WTC11 (cell line): Measurements from ENCODE around the gene CYP39A1. TPM values are rescaled to one million over a fixed set of nuclear protein-coding genes. Genes with fewer than 3 reads are reported as not detected.
A peak's percentile ranks its signal among the peaks of the same experiment; 100 is the strongest.

Experiments
- ATAC-seq: fragments of 200-7000 bp; cut with Tn5 transposase; 2 replicates; pipeline ENCODE4 v1.10.0; 2021; ENCODE audit warnings: mild to moderate bottlenecking, moderate library complexity
- CTCF ChIA-PET: fragments of 300-600 bp; sonication (Branson Sonifier 250); formaldehyde crosslinking; loops from one replicate; lab custom pipeline; 2021; ENCODE audit warnings: antibody characterized with exemption; lab: Charles Lee
- POLR2A ChIA-PET: fragments of 350-600 bp; sonication (Branson Sonifier 250); formaldehyde crosslinking; loops from one replicate; lab custom pipeline; 2021; ENCODE audit warnings: antibody characterized with exemption; lab: Charles Lee
- DNase-seq: peaks from one replicate; pipeline ENCODE4 v3.0.0; 2021; ENCODE audit warnings: low spot score
- H3K27ac Mint-ChIP-seq: 2 replicates; pipeline ENCODE4 v1.8.0; 2021; ENCODE audit warnings: mixed read lengths
- H3K27me3 Mint-ChIP-seq: 2 replicates; pipeline ENCODE4 v1.8.0; 2021; ENCODE audit warnings: low read depth, mild to moderate bottlenecking, moderate library complexity, mixed read lengths
- H3K36me3 Mint-ChIP-seq: 2 replicates; pipeline ENCODE4 v1.8.0; 2021; ENCODE audit warnings: mixed read lengths
- H3K4me1 Mint-ChIP-seq: 2 replicates; pipeline ENCODE4 v1.8.0; 2022; ENCODE audit warnings: mixed read lengths
- H3K4me3 Mint-ChIP-seq: 2 replicates; pipeline ENCODE4 v1.8.0; 2021; ENCODE audit warnings: mild to moderate bottlenecking, moderate library complexity, mixed read lengths
- H3K9me3 Mint-ChIP-seq: 2 replicates; pipeline ENCODE4 v1.8.0; 2021; ENCODE audit warnings: mixed read lengths
- IRF2 ChIP-seq: sonication (generic); formaldehyde crosslinking; IDR thresholded peaks from 2 replicates; pipeline ENCODE4 v1.8.0; 2022; ENCODE audit warnings: low read depth, missing genetic modification reagents, borderline replicate concordance
- MXD4 ChIP-seq: fragments of 250-450 bp; sonication (Bioruptor Pico); IDR thresholded peaks from 2 replicates; pipeline ENCODE4 v1.8.0; 2021; ENCODE audit warnings: mild to moderate bottlenecking, moderate library complexity, borderline replicate concordance
- MYBL2 ChIP-seq: sonication (generic); formaldehyde crosslinking; IDR thresholded peaks from 2 replicates; pipeline ENCODE4 v1.8.1; 2023; ENCODE audit warnings: mild to moderate bottlenecking, moderate library complexity, missing genetic modification reagents
- ZNF138 ChIP-seq: sonication (generic); formaldehyde crosslinking; conservative IDR thresholded peaks from 2 replicates; pipeline ENCODE4 v1.8.1; 2022; ENCODE audit warnings: mild to moderate bottlenecking, moderate library complexity, missing genetic modification reagents
- ZNF263 ChIP-seq: sonication (generic); formaldehyde crosslinking; IDR thresholded peaks from 2 replicates; pipeline ENCODE4 v1.8.1; 2022; ENCODE audit warnings: low read depth, mild to moderate bottlenecking, moderate library complexity, missing genetic modification reagents
- total RNA-seq: library from RNA; stranded (reverse); gene quantifications from 3 replicates; pipeline ENCODE4 v1.2.3, GENCODE V29; 2021
- TF ChIP-seq, protein P1 (sequence below): sonication (generic); formaldehyde crosslinking; IDR thresholded peaks from 2 replicates; pipeline ENCODE4 v1.8.1; 2023; ENCODE audit warnings: mild to moderate bottlenecking, missing genetic modification reagents, borderline replicate concordance
- TF ChIP-seq, protein P2 (sequence below): fragments of 200-600 bp; IDR thresholded peaks from 2 replicates; pipeline ENCODE4 v1.8.0; 2022; ENCODE audit warnings: antibody characterized with exemption
- TF ChIP-seq, protein P3 (sequence below): fragments of 250-450 bp; sonication (Bioruptor Pico); IDR thresholded peaks from 2 replicates; pipeline ENCODE4 v1.9.0; 2021; ENCODE audit warnings: mild to moderate bottlenecking, borderline replicate concordance
- TF ChIP-seq, protein P4 (sequence below): fragments of 250-450 bp; sonication (Bioruptor Pico); IDR thresholded peaks from 2 replicates; pipeline ENCODE4 v1.9.0; 2021; ENCODE audit warnings: mild to moderate bottlenecking

CYP39A1 gene
- total RNA-seq, 1 experiment from 2014 or later = 1.6 TPM

DNA sequence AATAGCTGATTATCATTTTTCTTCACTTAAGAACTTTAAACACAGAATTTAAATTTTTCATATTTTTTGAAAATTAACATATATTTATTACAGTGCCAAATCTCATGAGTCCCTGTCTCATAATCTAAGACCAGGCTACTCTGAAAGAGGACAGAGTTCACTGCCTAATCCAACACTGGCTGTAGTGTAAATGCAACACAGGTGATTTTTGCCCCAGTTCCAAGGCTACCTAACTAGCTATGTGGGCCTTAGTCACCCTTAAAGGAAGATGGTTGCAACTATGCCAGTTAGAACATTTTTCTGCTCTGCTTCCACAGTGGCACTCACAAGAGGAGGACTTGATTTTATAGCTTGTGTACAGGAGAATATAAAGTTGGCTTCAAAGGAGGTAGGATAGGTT lies 5.0 kb upstream of the CYP39A1 start:
- Mint-ChIP-seq H3K9me3 (no peaks in the 10 kb centered on the region), H3K27ac (no peak overlapping the region), H3K4me1 (peaks cover 8% of the 10 kb centered on the region), H3K36me3 (no peaks in the 10 kb centered on the region), H3K4me3 (no peak overlapping the region), H3K27me3 (peaks cover 23% of the 10 kb centered on the region)
- TF ChIP-seq, protein P1, sequence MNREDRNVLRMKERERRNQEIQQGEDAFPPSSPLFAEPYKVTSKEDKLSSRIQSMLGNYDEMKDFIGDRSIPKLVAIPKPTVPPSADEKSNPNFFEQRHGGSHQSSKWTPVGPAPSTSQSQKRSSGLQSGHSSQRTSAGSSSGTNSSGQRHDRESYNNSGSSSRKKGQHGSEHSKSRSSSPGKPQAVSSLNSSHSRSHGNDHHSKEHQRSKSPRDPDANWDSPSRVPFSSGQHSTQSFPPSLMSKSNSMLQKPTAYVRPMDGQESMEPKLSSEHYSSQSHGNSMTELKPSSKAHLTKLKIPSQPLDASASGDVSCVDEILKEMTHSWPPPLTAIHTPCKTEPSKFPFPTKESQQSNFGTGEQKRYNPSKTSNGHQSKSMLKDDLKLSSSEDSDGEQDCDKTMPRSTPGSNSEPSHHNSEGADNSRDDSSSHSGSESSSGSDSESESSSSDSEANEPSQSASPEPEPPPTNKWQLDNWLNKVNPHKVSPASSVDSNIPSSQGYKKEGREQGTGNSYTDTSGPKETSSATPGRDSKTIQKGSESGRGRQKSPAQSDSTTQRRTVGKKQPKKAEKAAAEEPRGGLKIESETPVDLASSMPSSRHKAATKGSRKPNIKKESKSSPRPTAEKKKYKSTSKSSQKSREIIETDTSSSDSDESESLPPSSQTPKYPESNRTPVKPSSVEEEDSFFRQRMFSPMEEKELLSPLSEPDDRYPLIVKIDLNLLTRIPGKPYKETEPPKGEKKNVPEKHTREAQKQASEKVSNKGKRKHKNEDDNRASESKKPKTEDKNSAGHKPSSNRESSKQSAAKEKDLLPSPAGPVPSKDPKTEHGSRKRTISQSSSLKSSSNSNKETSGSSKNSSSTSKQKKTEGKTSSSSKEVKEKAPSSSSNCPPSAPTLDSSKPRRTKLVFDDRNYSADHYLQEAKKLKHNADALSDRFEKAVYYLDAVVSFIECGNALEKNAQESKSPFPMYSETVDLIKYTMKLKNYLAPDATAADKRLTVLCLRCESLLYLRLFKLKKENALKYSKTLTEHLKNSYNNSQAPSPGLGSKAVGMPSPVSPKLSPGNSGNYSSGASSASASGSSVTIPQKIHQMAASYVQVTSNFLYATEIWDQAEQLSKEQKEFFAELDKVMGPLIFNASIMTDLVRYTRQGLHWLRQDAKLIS (CRISPR knock-in tag) = no peak
- POLR2A ChIA-PET = no interaction called here
- no peak for DNase-seq
- CTCF ChIA-PET = no interaction called here
- ATAC-seq = no peak

DNA sequence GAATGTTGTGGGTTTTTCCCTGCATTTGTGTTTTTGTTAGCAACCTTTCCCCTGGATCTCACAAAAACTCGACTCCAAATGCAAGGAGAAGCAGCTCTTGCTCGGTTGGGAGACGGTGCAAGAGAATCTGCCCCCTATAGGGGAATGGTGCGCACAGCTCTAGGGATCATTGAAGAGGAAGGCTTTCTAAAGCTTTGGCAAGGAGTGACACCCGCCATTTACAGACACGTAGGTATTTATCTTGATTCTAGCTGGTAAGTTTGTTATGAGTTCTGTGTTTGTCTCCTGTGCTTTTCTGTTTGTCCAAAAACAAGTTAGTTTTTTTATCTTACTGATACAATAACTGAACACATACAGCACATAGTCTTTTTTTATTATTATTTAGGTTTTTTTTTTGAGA lies 3.2 kb upstream of the CYP39A1 start:
- DNase-seq (peak; percentile 78), ATAC-seq (peak; percentile 55)
- Mint-ChIP-seq H3K4me3 (no peak overlapping the region), H3K36me3 (no peaks in the 10 kb centered on the region), H3K27ac (no peak overlapping the region), H3K4me1 (peaks cover 18% of the 10 kb centered on the region), H3K9me3 (no peaks in the 10 kb centered on the region), H3K27me3 (peaks cover 23% of the 10 kb centered on the region)
- ChIA-PET CTCF (interaction anchor here (0.5 to 2.3 kb wide), 45 partner anchors 11 to 642 kb away, joined by 3 to 31 read pairs (median 4); partner anchors contain the start of genes ANKRD66, PLA2G7, RCAN2 and TDRD6), POLR2A (interaction anchor here (0.5 to 0.8 kb wide), 4 partner anchors 164 to 526 kb away, joined by 3 to 4 read pairs (median 3); partner anchors contain the start of genes ENPP4 and RCAN2)
- TF ChIP-seq IRF2 (CRISPR knock-in tag) (no peak), ZNF138 (CRISPR knock-in tag) (no peak)
- TF ChIP-seq, protein P2, sequence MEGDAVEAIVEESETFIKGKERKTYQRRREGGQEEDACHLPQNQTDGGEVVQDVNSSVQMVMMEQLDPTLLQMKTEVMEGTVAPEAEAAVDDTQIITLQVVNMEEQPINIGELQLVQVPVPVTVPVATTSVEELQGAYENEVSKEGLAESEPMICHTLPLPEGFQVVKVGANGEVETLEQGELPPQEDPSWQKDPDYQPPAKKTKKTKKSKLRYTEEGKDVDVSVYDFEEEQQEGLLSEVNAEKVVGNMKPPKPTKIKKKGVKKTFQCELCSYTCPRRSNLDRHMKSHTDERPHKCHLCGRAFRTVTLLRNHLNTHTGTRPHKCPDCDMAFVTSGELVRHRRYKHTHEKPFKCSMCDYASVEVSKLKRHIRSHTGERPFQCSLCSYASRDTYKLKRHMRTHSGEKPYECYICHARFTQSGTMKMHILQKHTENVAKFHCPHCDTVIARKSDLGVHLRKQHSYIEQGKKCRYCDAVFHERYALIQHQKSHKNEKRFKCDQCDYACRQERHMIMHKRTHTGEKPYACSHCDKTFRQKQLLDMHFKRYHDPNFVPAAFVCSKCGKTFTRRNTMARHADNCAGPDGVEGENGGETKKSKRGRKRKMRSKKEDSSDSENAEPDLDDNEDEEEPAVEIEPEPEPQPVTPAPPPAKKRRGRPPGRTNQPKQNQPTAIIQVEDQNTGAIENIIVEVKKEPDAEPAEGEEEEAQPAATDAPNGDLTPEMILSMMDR = peak; percentile 50
- TF ChIP-seq, protein P3, sequence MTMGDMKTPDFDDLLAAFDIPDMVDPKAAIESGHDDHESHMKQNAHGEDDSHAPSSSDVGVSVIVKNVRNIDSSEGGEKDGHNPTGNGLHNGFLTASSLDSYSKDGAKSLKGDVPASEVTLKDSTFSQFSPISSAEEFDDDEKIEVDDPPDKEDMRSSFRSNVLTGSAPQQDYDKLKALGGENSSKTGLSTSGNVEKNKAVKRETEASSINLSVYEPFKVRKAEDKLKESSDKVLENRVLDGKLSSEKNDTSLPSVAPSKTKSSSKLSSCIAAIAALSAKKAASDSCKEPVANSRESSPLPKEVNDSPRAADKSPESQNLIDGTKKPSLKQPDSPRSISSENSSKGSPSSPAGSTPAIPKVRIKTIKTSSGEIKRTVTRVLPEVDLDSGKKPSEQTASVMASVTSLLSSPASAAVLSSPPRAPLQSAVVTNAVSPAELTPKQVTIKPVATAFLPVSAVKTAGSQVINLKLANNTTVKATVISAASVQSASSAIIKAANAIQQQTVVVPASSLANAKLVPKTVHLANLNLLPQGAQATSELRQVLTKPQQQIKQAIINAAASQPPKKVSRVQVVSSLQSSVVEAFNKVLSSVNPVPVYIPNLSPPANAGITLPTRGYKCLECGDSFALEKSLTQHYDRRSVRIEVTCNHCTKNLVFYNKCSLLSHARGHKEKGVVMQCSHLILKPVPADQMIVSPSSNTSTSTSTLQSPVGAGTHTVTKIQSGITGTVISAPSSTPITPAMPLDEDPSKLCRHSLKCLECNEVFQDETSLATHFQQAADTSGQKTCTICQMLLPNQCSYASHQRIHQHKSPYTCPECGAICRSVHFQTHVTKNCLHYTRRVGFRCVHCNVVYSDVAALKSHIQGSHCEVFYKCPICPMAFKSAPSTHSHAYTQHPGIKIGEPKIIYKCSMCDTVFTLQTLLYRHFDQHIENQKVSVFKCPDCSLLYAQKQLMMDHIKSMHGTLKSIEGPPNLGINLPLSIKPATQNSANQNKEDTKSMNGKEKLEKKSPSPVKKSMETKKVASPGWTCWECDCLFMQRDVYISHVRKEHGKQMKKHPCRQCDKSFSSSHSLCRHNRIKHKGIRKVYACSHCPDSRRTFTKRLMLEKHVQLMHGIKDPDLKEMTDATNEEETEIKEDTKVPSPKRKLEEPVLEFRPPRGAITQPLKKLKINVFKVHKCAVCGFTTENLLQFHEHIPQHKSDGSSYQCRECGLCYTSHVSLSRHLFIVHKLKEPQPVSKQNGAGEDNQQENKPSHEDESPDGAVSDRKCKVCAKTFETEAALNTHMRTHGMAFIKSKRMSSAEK (CRISPR knock-in tag) = no peak
- TF ChIP-seq, protein P4, sequence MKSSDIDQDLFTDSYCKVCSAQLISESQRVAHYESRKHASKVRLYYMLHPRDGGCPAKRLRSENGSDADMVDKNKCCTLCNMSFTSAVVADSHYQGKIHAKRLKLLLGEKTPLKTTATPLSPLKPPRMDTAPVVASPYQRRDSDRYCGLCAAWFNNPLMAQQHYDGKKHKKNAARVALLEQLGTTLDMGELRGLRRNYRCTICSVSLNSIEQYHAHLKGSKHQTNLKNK (CRISPR knock-in tag) = no peak

DNA sequence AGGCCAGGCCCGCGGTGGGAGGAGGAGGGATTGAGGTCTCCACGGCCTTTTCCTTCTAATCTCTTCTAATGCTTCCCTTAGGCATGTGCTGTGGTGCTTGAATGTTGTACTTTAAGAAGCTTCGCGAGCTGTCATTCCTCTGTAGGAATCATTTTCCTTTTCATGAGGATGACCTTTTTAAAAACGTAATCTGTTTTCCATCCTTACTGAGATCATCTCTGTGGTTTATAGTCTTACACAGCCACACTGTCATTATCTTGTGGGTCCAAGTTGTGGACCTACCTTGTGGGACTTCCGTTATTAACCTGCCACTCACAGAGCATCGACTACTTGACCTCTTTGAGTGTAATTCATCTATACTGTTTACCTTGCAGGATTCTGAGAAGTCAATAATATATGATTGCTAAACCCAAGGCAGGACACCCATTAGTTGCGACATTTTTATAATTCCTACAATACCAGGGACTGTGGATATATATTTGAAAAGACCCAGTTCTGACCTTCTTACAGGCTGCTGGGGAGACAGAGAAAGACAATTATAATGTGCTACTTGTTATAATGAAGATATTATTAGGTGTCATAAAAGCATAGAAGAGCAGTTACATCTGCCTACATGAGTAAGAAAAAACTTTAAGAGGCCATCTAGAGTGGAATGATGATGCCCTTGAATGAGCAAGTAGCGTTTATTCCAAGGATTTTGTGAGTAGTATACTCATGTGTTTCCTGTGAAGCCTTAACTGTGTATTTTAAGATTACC lies 999 bp upstream of the CYP39A1 start:
- ATAC-seq = no peak
- CTCF ChIA-PET = interaction anchor here (1.2 kb wide), 1 partner anchor 433 kb away, joined by 3 read pairs; no protein-coding TSS in a partner anchor
- peaks cover 24% of the 10 kb centered on the region for H3K4me1 Mint-ChIP-seq

More for the DNA sequence above, 999 bp upstream of the CYP39A1 start:
- H3K27me3 Mint-ChIP-seq = peaks cover 23% of the 10 kb centered on the region
- POLR2A ChIA-PET = no interaction called here
- H3K9me3 Mint-ChIP-seq = no peaks in the 10 kb centered on the region
- no peaks in the 10 kb centered on the region for H3K36me3 Mint-ChIP-seq
- TF ChIP-seq MXD4 (CRISPR knock-in tag) = no peak
- TF ChIP-seq ZNF263 (CRISPR knock-in tag) = no peak
- TF ChIP-seq MYBL2 = no peak
- no peak for DNase-seq
- no peak overlapping the region for H3K27ac Mint-ChIP-seq
- H3K4me3 Mint-ChIP-seq = peak overlapping the region; percentile 98
